Natural killer cell treated with Interleukin-12 subunit alpha and Interleukin-12 subunit beta and Interleukin-15 and Interleukin-18, amount 100 ng/mL, for 72 hours (primary cell): Measurements from ENCODE around the gene PRPSAP1. TPM values are rescaled to one million over a fixed set of nuclear protein-coding genes. Genes with fewer than 3 reads are reported as not detected.
"Not testable (repeated sequence)": the region's sequence is repeated elsewhere in the genome, so short reads cannot be mapped to it uniquely, and the experiment has no call there.

ENCODE experiments used
- ATAC-seq, 2 donors: fragments of 150-1000 bp; cut with Tn5 transposase in 1 of 2; sonication (Bioruptor Pico), chemical (Tn5 transposase) in 1 of 2; 2 replicates each; pipeline ENCODE4 v1.10.0; 2021
- DNase-seq: peaks from one replicate; pipeline ENCODE4 v3.0.0; 2022; ENCODE audit warnings: low spot score
- H3K27ac Mint-ChIP-seq, 2 donors: 1 replicate in 1 of 2; 2 replicates in 1 of 2; pipeline ENCODE4 v1.8.0; 2022; ENCODE audit warnings: mixed read lengths in 2 of 2, mild to moderate bottlenecking in 1 of 2, moderate library complexity in 1 of 2
- H3K27me3 Mint-ChIP-seq, 2 donors: 1 replicate in 1 of 2; 2 replicates in 1 of 2; pipeline ENCODE4 v1.8.0; 2022; ENCODE audit warnings: mixed read lengths in 2 of 2
- H3K36me3 Mint-ChIP-seq: one replicate; pipeline ENCODE4 v1.8.0; 2022; ENCODE audit warnings: mixed read lengths
- H3K4me1 Mint-ChIP-seq, 2 donors: 1 replicate in 1 of 2; 2 replicates in 1 of 2; pipeline ENCODE4 v1.8.0; 2022; ENCODE audit warnings: low read depth in 2 of 2, mixed read lengths in 2 of 2, mild to moderate bottlenecking in 1 of 2
- H3K4me3 Mint-ChIP-seq: one replicate; pipeline ENCODE4 v1.8.0; 2022; ENCODE audit warnings: mixed read lengths
- H3K9me3 Mint-ChIP-seq: 2 replicates; pipeline ENCODE4 v1.8.0; 2022; ENCODE audit warnings: mixed read lengths
- total RNA-seq, 2 donors: library from RNA; stranded (reverse); gene quantifications; one replicate each; pipeline ENCODE4 v1.2.3, GENCODE V29; 2022

The PRPSAP1 gene
- total RNA-seq, 2 donors from 2014 or later: 45.0 to 57.4 TPM

GRCh38 chr17:76359776-76360175 lies 6.1 kb upstream of the PRPSAP1 start:
- not testable (repeated sequence) for H3K4me3 Mint-ChIP-seq, DNase-seq, H3K36me3 Mint-ChIP-seq, H3K27me3 Mint-ChIP-seq, H3K27ac Mint-ChIP-seq, ATAC-seq, H3K9me3 Mint-ChIP-seq
- peaks cover 1 to 12% of the 10 kb centered on the region in 2 donors for H3K4me1 Mint-ChIP-seq

- Mint-ChIP-seq H3K27ac (no peak overlapping the region), H3K36me3 (no peaks in the 10 kb centered on the region), H3K4me1 (peaks cover 4 to 16% of the 10 kb centered on the region in 2 donors), H3K4me3 (no peak overlapping the region), H3K9me3 (no peaks in the 10 kb centered on the region), H3K27me3 (peaks cover 0 to 3% of the 10 kb centered on the region in 2 donors)
- ATAC-seq: no peak
- DNase-seq: no peak
Measured at GRCh38 chr17:76359375-76359774, 5.7 kb upstream of the PRPSAP1 start.

- no peaks in the 10 kb centered on the region for H3K9me3 Mint-ChIP-seq
- no peaks in the 10 kb centered on the region for H3K36me3 Mint-ChIP-seq
Measured at GRCh38 chr17:76357597-76358158, 4.0 kb upstream of the PRPSAP1 start.

GRCh38 chr17:76356803-76357456 lies 3.2 kb upstream of the PRPSAP1 start:
- Mint-ChIP-seq H3K27me3 (peaks cover 0 to 3% of the 10 kb centered on the region in 2 donors), H3K9me3 (no peaks in the 10 kb centered on the region), H3K4me1 (peaks cover 15 to 33% of the 10 kb centered on the region in 2 donors), H3K27ac (no peak overlapping the region), H3K4me3 (no peak overlapping the region), H3K36me3 (no peaks in the 10 kb centered on the region)
- DNase-seq: no peak
- no peak for ATAC-seq

More at GRCh38 chr17:76357597-76358158, 4.0 kb upstream of the PRPSAP1 start:
- no peak overlapping the region for H3K4me3 Mint-ChIP-seq
- DNase-seq (no peak), ATAC-seq (no peak)
- peaks cover 0 to 3% of the 10 kb centered on the region in 2 donors for H3K27me3 Mint-ChIP-seq
- H3K27ac Mint-ChIP-seq: no peak overlapping the region
- peaks cover 11 to 26% of the 10 kb centered on the region in 2 donors for H3K4me1 Mint-ChIP-seq

- no peak for DNase-seq
- H3K27ac Mint-ChIP-seq: peak overlapping the region; percentile 94 to 97
- H3K4me1 Mint-ChIP-seq: peaks cover 22 to 38% of the 10 kb centered on the region in 2 donors
- H3K9me3 Mint-ChIP-seq: no peaks in the 10 kb centered on the region
- peak overlapping the region; percentile 95 for H3K4me3 Mint-ChIP-seq
- H3K27me3 Mint-ChIP-seq: no peaks in the 10 kb centered on the region
- no peak for ATAC-seq
- H3K36me3 Mint-ChIP-seq: no peaks in the 10 kb centered on the region
Measured at GRCh38 chr17:76354747-76355310, 1.1 kb upstream of the PRPSAP1 start.

GRCh38 chr17:76354317-76354729 lies 607 bp upstream of the PRPSAP1 start:
- H3K27ac Mint-ChIP-seq: peak overlapping the region; percentile 94 to 97
- no peaks in the 10 kb centered on the region for H3K36me3 Mint-ChIP-seq
- DNase-seq: no peak
- H3K9me3 Mint-ChIP-seq: no peaks in the 10 kb centered on the region
- ATAC-seq: no peak
- no peaks in the 10 kb centered on the region for H3K27me3 Mint-ChIP-seq
- H3K4me1 Mint-ChIP-seq: peaks cover 22 to 38% of the 10 kb centered on the region in 2 donors
- peak overlapping the region; percentile 95 for H3K4me3 Mint-ChIP-seq

GRCh38 chr17:76353004-76353598 lies 615 bp downstream of the PRPSAP1 start:
- peak; percentile 1 to 10 for ATAC-seq

GRCh38 chr17:76351526-76352071 lies 2.1 kb downstream of the PRPSAP1 start:
- no peak for ATAC-seq
- H3K4me3 Mint-ChIP-seq: peak overlapping the region; percentile 93
- peaks cover 26 to 28% of the 10 kb centered on the region in 2 donors for H3K4me1 Mint-ChIP-seq
- H3K9me3 Mint-ChIP-seq: no peaks in the 10 kb centered on the region
- no peaks in the 10 kb centered on the region for H3K27me3 Mint-ChIP-seq
- no peak for DNase-seq
- H3K27ac Mint-ChIP-seq: peak overlapping the region in 1 of 2 donors; percentile 22
- H3K36me3 Mint-ChIP-seq: peaks cover 12% of the 10 kb centered on the region

More at GRCh38 chr17:76353004-76353598, 615 bp downstream of the PRPSAP1 start:
- Mint-ChIP-seq H3K27me3 (no peaks in the 10 kb centered on the region), H3K27ac (peak overlapping the region; percentile 22 to 97), H3K36me3 (no peaks in the 10 kb centered on the region), H3K4me1 (peaks cover 22 to 38% of the 10 kb centered on the region in 2 donors), H3K4me3 (peak overlapping the region; percentile 95), H3K9me3 (no peaks in the 10 kb centered on the region)
- no peak for DNase-seq

GRCh38 chr17:76350463-76350862 lies 3.3 kb downstream of the PRPSAP1 start:
- Mint-ChIP-seq H3K27ac (peak overlapping the region in 1 of 2 donors; percentile 31), H3K27me3 (no peaks in the 10 kb centered on the region), H3K4me3 (no peak overlapping the region), H3K4me1 (peaks cover 26 to 28% of the 10 kb centered on the region in 2 donors), H3K9me3 (no peaks in the 10 kb centered on the region), H3K36me3 (peaks cover 21% of the 10 kb centered on the region)
- ATAC-seq: no peak
- no peak for DNase-seq

- not testable (repeated sequence) for H3K27me3 Mint-ChIP-seq, ATAC-seq, H3K4me3 Mint-ChIP-seq, DNase-seq, H3K27ac Mint-ChIP-seq, H3K9me3 Mint-ChIP-seq
- H3K4me1 Mint-ChIP-seq: peaks cover 5 to 11% of the 10 kb centered on the region in 2 donors
- H3K36me3 Mint-ChIP-seq: peaks cover 26% of the 10 kb centered on the region
Measured at GRCh38 chr17:76346936-76347335, 6.8 kb downstream of the PRPSAP1 start.

- ATAC-seq (no peak), DNase-seq (no peak)
- H3K4me1 Mint-ChIP-seq: peaks cover 0 to 7% of the 10 kb centered on the region in 2 donors
- H3K36me3 Mint-ChIP-seq: peaks cover 28% of the 10 kb centered on the region
- no peak overlapping the region for H3K4me3 Mint-ChIP-seq
- no peaks in the 10 kb centered on the region for H3K27me3 Mint-ChIP-seq
- H3K9me3 Mint-ChIP-seq: no peaks in the 10 kb centered on the region
- no peak overlapping the region for H3K27ac Mint-ChIP-seq
Measured at GRCh38 chr17:76345377-76345974, 8.2 kb downstream of the PRPSAP1 start.

- Mint-ChIP-seq H3K4me3 (no peak overlapping the region), H3K9me3 (no peaks in the 10 kb centered on the region), H3K4me1 (peaks cover 0 to 7% of the 10 kb centered on the region in 2 donors), H3K27me3 (no peaks in the 10 kb centered on the region), H3K36me3 (peaks cover 28% of the 10 kb centered on the region), H3K27ac (no peak overlapping the region)
- DNase-seq: no peak
- ATAC-seq: no peak
Measured at GRCh38 chr17:76343106-76343505, 10.6 kb downstream of the PRPSAP1 start.

- no peak for ATAC-seq
- Mint-ChIP-seq H3K36me3 (peaks cover 14% of the 10 kb centered on the region), H3K4me3 (no peak overlapping the region), H3K27me3 (no peaks in the 10 kb centered on the region), H3K27ac (no peak overlapping the region), H3K4me1 (peaks cover 0 to 7% of the 10 kb centered on the region in 2 donors), H3K9me3 (no peaks in the 10 kb centered on the region)
- DNase-seq: no peak
Measured at GRCh38 chr17:76341301-76341700, 12.4 kb downstream of the PRPSAP1 start.
